Uterus (tissue), 2 donors: Measurements from ENCODE around the gene MKI67.

ENCODE experiments used
- POLR2A ChIP-seq, 2 donors: fragments of 450-650 bp; IDR thresholded peaks; one replicate each; pipeline ENCODE4 v1.6.1; 2016; ENCODE audit warnings: antibody characterized with exemption in 2 of 2, mild to moderate bottlenecking in 1 of 2, moderate library complexity in 1 of 2
- TF ChIP-seq, protein P1 (sequence below), 4 experiments: fragments of 200-600 bp in 2 of 4; fragments of 450-650 bp in 2 of 4; sonication (generic) in 2 of 4; IDR thresholded peaks; one replicate each; pipeline ENCODE4 v1.5.1; 2016 to 2019; ENCODE audit warnings: antibody characterized with exemption in 4 of 4, mild to moderate bottlenecking in 2 of 4, moderate library complexity in 1 of 4

DNA sequence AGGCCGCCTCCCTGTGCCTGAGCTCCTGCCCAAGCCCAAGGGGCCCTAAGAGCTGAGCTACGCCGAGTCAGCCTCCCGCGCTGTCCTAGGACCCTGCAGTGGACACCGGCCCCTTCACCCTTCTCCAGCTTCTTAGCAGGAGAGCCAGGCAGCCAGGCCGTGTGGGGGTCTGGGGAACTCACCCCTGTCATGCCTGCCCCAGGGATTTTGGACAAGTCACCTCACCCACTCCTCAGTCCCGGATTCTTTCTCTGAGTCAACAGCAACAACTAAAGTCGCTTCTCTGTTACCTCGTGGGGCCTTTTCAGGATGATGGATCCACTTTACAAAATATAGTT, 79.3 kb downstream of the MKI67 start:
- TF ChIP-seq POLR2A (IDR thresholded peaks at IDR 0.05): no peak
- TF ChIP-seq, protein P1, sequence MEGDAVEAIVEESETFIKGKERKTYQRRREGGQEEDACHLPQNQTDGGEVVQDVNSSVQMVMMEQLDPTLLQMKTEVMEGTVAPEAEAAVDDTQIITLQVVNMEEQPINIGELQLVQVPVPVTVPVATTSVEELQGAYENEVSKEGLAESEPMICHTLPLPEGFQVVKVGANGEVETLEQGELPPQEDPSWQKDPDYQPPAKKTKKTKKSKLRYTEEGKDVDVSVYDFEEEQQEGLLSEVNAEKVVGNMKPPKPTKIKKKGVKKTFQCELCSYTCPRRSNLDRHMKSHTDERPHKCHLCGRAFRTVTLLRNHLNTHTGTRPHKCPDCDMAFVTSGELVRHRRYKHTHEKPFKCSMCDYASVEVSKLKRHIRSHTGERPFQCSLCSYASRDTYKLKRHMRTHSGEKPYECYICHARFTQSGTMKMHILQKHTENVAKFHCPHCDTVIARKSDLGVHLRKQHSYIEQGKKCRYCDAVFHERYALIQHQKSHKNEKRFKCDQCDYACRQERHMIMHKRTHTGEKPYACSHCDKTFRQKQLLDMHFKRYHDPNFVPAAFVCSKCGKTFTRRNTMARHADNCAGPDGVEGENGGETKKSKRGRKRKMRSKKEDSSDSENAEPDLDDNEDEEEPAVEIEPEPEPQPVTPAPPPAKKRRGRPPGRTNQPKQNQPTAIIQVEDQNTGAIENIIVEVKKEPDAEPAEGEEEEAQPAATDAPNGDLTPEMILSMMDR (IDR thresholded peaks at IDR 0.05): no peak
